Measurements from ENCODE around the gene SLC9A5.

- no peak for TF ChIP-seq CTCF (IDR thresholded peaks at IDR 0.05)
- TF ChIP-seq POLR2A (IDR thresholded peaks at IDR 0.05) = no peak
These were observed 22.2 kb downstream of the SLC9A5 start for GRCh38 chr16:67270931-67271338.

All from testis (tissue), 2 donors.